HG03175 (cell line): Measurements from ENCODE around the gene TAB2.
"Not testable (repeated sequence)": the region's sequence is repeated elsewhere in the genome, so short reads cannot be mapped to it uniquely, and the experiment has no call there.

Source experiments
- ATAC-seq: cut with Tn5 transposase; IDR thresholded peaks from one replicate; pipeline ENCODE4 v1.9.1; 2021; ENCODE audit warnings: mild to moderate bottlenecking, moderate library complexity; ENCODE audit not compliant: unreplicated experiment

The TAB2 gene

GRCh38 chr6:149331871-149332270, 14.4 kb downstream of the TAB2 start:
- no peak for ATAC-seq

DNA sequence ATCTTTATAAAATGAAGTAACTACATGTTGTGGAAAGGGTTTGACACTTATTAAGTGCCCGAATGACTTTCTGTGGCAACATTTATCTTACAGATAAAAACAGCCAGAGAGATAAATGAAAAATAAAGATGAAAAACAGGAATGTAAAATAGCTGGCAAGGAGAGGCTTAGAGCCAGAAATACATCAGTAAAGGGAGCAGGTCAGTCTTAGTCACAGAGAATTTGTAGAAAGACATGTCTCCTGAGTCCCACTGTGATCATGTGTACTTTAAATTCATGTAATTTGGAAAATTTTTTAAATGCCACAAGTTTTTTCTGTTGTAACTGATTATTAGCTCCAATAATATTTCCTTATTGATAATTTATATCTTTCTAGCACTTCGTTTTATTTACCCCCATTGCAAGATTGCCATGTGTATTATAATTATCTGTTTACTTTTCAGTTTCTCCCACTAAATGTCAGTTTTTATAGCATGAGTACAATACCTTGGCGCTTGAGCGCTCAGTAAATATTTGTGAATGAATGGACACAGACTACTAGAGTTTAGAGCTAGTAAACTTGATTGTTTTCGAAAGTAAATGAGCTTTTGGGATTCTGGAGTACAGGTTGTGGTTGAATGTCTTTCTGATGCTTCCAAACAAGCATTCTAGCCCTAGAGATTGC, 15.2 kb downstream of the TAB2 start:
- ATAC-seq = no peak

DNA sequence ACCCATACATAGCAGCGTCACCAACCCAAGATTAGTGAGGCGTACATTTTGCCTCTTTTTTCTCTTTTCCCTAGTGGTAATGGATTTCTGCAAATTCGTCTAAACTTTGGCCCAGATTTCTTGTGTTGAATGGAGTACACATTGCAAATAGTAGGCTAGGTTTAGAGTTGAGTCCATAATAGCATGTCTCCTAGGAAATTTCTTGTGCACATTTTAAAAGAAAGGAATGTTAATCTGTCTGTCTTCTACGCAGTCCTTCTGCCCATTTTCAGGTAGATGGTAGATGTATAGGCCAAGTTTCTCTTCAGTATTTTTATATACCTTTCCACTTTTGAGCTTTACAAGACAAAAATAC, 15.7 kb downstream of the TAB2 start:
- no peak for ATAC-seq

GRCh38 chr6:149334201-149334600, 16.7 kb downstream of the TAB2 start:
- ATAC-seq = no peak

GRCh38 chr6:149334682-149335160, 17.2 kb downstream of the TAB2 start:
- peak; percentile 49 for ATAC-seq

GRCh38 chr6:149335924-149336608, 18.6 kb downstream of the TAB2 start:
- ATAC-seq = no peak

DNA sequence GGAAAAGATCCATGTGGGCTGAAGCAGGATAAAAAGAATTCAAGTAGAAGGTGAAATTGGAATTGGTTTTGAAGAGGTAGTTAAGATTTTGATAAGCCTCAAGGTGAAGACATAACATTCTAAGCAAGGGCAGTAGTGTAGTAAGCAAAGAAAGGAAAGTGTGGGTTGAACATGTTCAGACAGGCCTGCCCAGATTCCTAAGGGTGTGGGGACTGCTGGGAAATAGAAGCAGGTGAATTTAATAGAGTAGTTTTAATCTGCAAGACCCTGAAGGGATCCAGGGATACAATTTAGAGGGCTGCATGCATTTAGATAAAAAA, 19.1 kb downstream of the TAB2 start:
- ATAC-seq = no peak

GRCh38 chr6:149337320-149337719, 19.8 kb downstream of the TAB2 start:
- ATAC-seq = no peak

DNA sequence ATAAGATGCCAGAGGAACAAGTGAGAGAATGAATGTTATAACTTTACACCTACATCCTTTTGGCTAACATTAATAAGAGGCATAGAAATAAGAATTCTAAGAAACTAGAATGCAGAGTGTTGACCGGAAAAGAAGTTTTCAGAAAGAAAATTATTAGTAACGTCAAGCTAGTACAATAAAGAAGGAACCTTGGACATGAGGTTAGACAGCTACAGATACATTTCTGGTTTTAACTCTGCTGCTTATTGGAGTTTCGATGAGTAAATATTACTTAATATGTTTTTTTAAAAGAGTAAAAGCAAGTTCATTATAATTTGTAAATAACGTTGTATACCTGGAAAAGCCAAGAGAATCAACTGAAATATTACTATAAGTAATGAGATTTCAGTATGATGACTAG, 22.7 kb downstream of the TAB2 start:
- no peak for ATAC-seq

GRCh38 chr6:149342525-149342924, 25.0 kb downstream of the TAB2 start:
- ATAC-seq = peak; percentile 82

- no peak for ATAC-seq
These were observed 26.0 kb downstream of the TAB2 start for GRCh38 chr6:149343501-149343900.

GRCh38 chr6:149346078-149346477, 28.6 kb downstream of the TAB2 start:
- ATAC-seq = no peak

- no peak for ATAC-seq
These were observed 29.6 kb downstream of the TAB2 start for GRCh38 chr6:149347067-149347466.

DNA sequence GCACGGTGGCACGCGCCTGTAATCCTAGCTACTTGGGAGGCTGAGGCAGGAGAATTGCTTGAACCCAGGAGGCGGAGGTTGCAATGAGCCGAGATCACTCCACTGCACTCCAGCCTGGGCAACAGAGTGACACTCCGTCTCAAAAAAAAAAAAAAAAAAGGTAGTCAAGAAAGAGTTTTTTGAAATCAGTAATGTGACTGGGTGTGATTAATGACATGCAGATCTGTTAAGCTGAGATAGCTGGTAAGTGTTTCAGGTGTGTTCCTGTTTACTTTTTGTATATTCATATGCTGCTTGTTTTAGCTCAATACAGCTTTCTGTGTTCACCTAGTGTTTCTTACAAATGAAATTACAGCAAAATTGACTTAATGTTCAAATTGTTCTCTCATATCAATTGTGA, 31.8 kb downstream of the TAB2 start:
- not testable (repeated sequence) for ATAC-seq

DNA sequence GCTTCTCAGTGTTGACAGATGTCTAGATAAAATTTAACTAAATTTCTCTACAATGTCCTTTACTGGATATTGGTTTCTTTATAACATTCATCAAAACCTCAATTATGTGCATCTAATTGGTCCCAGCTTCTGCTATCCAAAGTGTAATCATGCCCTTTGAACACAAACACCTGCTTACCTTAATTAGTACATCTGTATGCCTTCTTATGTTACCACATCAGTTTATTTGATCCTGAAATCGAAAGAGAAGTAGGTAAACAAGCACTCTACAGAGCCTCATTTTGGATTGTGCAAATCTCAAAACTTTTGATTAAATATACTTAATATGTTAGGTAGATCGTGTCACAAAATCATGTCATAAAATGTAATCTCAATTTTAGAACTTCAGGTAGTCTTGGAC, 36.5 kb downstream of the TAB2 start:
- no peak for ATAC-seq

GRCh38 chr6:149356081-149356750, 38.7 kb downstream of the TAB2 start:
- ATAC-seq = no peak

- no peak for ATAC-seq
These were observed 40.4 kb downstream of the TAB2 start for GRCh38 chr6:149357726-149358538.

DNA sequence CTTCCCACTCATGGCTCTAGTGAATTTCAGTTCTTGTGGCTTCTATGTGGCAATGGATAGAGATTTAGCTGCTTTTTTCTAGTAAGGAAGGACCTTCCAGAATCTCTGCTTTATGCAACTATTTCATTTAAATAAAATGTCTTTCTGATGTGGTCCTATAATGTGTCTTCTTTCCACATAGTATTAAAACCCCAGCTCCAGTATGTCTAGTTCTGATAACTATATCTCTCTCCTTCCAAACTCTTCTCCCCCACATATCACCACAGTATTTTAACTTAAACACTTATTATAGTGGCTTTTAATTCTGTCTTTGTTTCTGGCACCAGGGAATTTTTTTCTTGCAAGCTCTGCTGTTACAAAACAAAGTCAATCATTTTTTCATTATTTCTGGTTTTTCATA, 41.9 kb downstream of the TAB2 start:
- no peak for ATAC-seq

- ATAC-seq = no peak
These were observed 43.0 kb downstream of the TAB2 start for GRCh38 chr6:149360536-149360935.

- no peak for ATAC-seq
These were observed 44.8 kb downstream of the TAB2 start for GRCh38 chr6:149362289-149362688.

- no peak for ATAC-seq
These were observed 45.6 kb downstream of the TAB2 start for GRCh38 chr6:149363154-149363553.
